Endodermal cell (in vitro differentiated cells): Measurements from ENCODE around the gene IGSF21. TPM values are rescaled to one million over a fixed set of nuclear protein-coding genes. Genes with fewer than 3 reads are reported as not detected.
A peak's percentile ranks its signal among the peaks of the same experiment; 100 is the strongest.

Experiments
- DNase-seq: peaks from one replicate; pipeline ENCODE4 v3.0.0-alpha.2; 2017
- H3K27ac ChIP-seq: 2 replicates; pipeline ENCODE4 v1.5.1; 2013; ENCODE audit warnings: mild to moderate bottlenecking, low read depth, low read length, moderate library complexity
- H3K27me3 ChIP-seq: 2 replicates; pipeline ENCODE4 v1.6.1; 2013; ENCODE audit warnings: mild to moderate bottlenecking, low read length, moderate library complexity; ENCODE audit not compliant: insufficient read depth, control insufficient read depth, poor library complexity, severe bottlenecking
- H3K36me3 ChIP-seq: 2 replicates; pipeline ENCODE4 v1.7.0; 2013; ENCODE audit warnings: mild to moderate bottlenecking, low read length, moderate library complexity; ENCODE audit not compliant: control insufficient read depth, insufficient read depth
- H3K4me1 ChIP-seq: one replicate; pipeline ENCODE4 v1.7.0; 2013; ENCODE audit warnings: low read length; ENCODE audit not compliant: control insufficient read depth, insufficient read depth
- H3K4me3 ChIP-seq: 2 replicates; pipeline ENCODE4 v1.5.1; 2013; ENCODE audit warnings: mild to moderate bottlenecking, low read length, moderate library complexity
- H3K9ac ChIP-seq: 2 replicates; pipeline ENCODE4 v1.6.1; 2013; ENCODE audit warnings: mild to moderate bottlenecking, low read length, moderate library complexity; ENCODE audit not compliant: poor library complexity, severe bottlenecking; ENCODE audit errors: extremely low read depth
- H3K9me3 ChIP-seq: 2 replicates; pipeline ENCODE4 v1.6.1; 2013; ENCODE audit warnings: mild to moderate bottlenecking, low read length, moderate library complexity; ENCODE audit not compliant: control insufficient read depth
- H3K27ac Mint-ChIP-seq: 2 replicates; pipeline ENCODE4 v1.8.0; 2020; ENCODE audit warnings: mixed read lengths
- H3K27me3 Mint-ChIP-seq: 2 replicates; pipeline ENCODE4 v1.8.0; 2021; ENCODE audit warnings: mild to moderate bottlenecking, mixed read lengths; ENCODE audit not compliant: insufficient read depth
- H3K36me3 Mint-ChIP-seq: 2 replicates; pipeline ENCODE4 v1.8.0; 2020; ENCODE audit warnings: low read depth, mixed read lengths
- H3K4me1 Mint-ChIP-seq: 2 replicates; pipeline ENCODE4 v1.8.0; 2020; ENCODE audit warnings: mixed read lengths
- H3K4me3 Mint-ChIP-seq: 2 replicates; pipeline ENCODE4 v1.8.0; 2020; ENCODE audit warnings: mild to moderate bottlenecking, moderate library complexity, mixed read lengths
- H3K9me3 Mint-ChIP-seq: 2 replicates; pipeline ENCODE4 v1.8.0; 2020; ENCODE audit warnings: mild to moderate bottlenecking, mixed read lengths
- WGBS, 2 experiments: methylation state at CpG; one replicate each; pipeline versions ENCODE4 v1.1.5 to v1.1.7; 2013; ENCODE audit warnings: missing lambda C conversion rate in 2 of 2, mixed read lengths in 1 of 2; ENCODE audit not compliant: insufficient coverage in 1 of 2, insufficient read length in 1 of 2; 5-methylcytosine and 5-hydroxymethylcytosine counted together
- total RNA-seq, 2 donors: library from RNA; stranded (reverse); fragmentation: NEBNext Ultra II Directional in 1 of 2; extraction: Animal tissue kit (Norgen Biotek cat#: 25700) in 1 of 2; gene quantifications; 2 replicates in 1 of 2; 3 replicates in 1 of 2; pipeline ENCODE4 v1.2.1, GENCODE V29; 2021
- TF ChIP-seq, protein P1 (sequence below): fragments of 200-600 bp; sonication (generic); conservative IDR thresholded peaks from 2 replicates; pipeline ENCODE4 v1.5.0; 2021; ENCODE audit warnings: antibody characterized with exemption, mild to moderate bottlenecking

The IGSF21 gene
- total RNA-seq, 2 donors from 2014 or later: 1.3 to 1.7 TPM

- Histone ChIP-seq H3K36me3 (no peaks in the 10 kb centered on the region), H3K27me3 (no peaks in the 10 kb centered on the region), H3K4me3 (no peak overlapping the region), H3K4me1 (no peaks in the 10 kb centered on the region), H3K9me3 (peaks cover 19% of the 10 kb centered on the region), H3K27ac (no peak overlapping the region), H3K9ac (no peak overlapping the region)
- Mint-ChIP-seq H3K9me3 (peaks cover 25% of the 10 kb centered on the region), H3K27me3 (peaks cover 20% of the 10 kb centered on the region), H3K4me1 (peaks cover 18% of the 10 kb centered on the region), H3K36me3 (peaks cover 4% of the 10 kb centered on the region), H3K27ac (no peak overlapping the region), H3K4me3 (no peak overlapping the region)
- TF ChIP-seq, protein P1, sequence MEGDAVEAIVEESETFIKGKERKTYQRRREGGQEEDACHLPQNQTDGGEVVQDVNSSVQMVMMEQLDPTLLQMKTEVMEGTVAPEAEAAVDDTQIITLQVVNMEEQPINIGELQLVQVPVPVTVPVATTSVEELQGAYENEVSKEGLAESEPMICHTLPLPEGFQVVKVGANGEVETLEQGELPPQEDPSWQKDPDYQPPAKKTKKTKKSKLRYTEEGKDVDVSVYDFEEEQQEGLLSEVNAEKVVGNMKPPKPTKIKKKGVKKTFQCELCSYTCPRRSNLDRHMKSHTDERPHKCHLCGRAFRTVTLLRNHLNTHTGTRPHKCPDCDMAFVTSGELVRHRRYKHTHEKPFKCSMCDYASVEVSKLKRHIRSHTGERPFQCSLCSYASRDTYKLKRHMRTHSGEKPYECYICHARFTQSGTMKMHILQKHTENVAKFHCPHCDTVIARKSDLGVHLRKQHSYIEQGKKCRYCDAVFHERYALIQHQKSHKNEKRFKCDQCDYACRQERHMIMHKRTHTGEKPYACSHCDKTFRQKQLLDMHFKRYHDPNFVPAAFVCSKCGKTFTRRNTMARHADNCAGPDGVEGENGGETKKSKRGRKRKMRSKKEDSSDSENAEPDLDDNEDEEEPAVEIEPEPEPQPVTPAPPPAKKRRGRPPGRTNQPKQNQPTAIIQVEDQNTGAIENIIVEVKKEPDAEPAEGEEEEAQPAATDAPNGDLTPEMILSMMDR: no peak
- no peak for DNase-seq
Measured at GRCh38 chr1:18380288-18380687, 272.7 kb downstream of the IGSF21 start.

GRCh38 chr1:18384059-18384458 lies 276.5 kb downstream of the IGSF21 start:
- Histone ChIP-seq H3K9ac (no peak overlapping the region), H3K4me1 (no peaks in the 10 kb centered on the region), H3K4me3 (no peak overlapping the region), H3K27me3 (no peaks in the 10 kb centered on the region), H3K36me3 (no peaks in the 10 kb centered on the region), H3K9me3 (peaks cover 17% of the 10 kb centered on the region), H3K27ac (no peak overlapping the region)
- WGBS, 2 experiments: 87 to 92% methylated on average over 5 of the region's 5 CpGs
- no peak overlapping the region for H3K4me3 Mint-ChIP-seq
- H3K27ac Mint-ChIP-seq: no peak overlapping the region
- H3K27me3 Mint-ChIP-seq: peaks cover 12% of the 10 kb centered on the region
- TF ChIP-seq, protein P1: no peak
- peaks cover 4% of the 10 kb centered on the region for H3K36me3 Mint-ChIP-seq
- DNase-seq: no peak
- peaks cover 31% of the 10 kb centered on the region for H3K4me1 Mint-ChIP-seq
- peaks cover 22% of the 10 kb centered on the region for H3K9me3 Mint-ChIP-seq

DNA sequence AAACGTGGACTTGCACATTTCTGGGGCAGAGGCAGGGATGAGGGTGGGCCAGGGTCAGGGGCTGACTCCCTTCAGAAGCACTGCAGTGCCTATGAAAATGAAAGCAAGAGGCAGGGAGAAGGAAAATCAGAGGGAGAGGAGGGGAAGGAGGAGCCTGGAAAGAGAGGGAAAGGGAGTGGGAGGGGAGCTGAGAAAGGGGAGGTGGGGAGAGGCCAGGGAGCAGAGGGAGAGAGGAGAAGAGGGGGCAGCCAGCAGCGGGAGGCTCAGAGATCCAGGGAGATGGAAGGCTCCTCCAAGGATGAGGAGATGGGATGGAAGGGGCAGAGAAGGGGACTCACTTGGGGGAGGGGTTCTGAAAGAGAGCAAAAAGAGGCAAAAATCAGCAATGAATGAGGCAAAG lies 276.9 kb downstream of the IGSF21 start:
- H3K27me3 Mint-ChIP-seq: peaks cover 13% of the 10 kb centered on the region
- H3K36me3 Mint-ChIP-seq: peaks cover under 1% of the 10 kb centered on the region
- Histone ChIP-seq H3K4me1 (no peaks in the 10 kb centered on the region), H3K27me3 (no peaks in the 10 kb centered on the region), H3K9ac (no peak overlapping the region), H3K27ac (no peak overlapping the region), H3K9me3 (peaks cover 13% of the 10 kb centered on the region), H3K4me3 (no peak overlapping the region), H3K36me3 (no peaks in the 10 kb centered on the region)
- WGBS, 2 experiments: 37 to 53% methylated on average over 2 of the region's 2 CpGs
- peaks cover 18% of the 10 kb centered on the region for H3K9me3 Mint-ChIP-seq
- H3K27ac Mint-ChIP-seq: no peak overlapping the region
- no peak overlapping the region for H3K4me3 Mint-ChIP-seq
- peak; percentile 58 for DNase-seq
- peaks cover 31% of the 10 kb centered on the region for H3K4me1 Mint-ChIP-seq
- TF ChIP-seq, protein P1: no peak
